Transverse colon (tissue), 4 donors: ENCODE results near the gene TIMP3. TPM values are rescaled to one million over a fixed set of nuclear protein-coding genes. Genes with fewer than 3 reads are reported as not detected.

Source experiments
- DNase-seq: peaks from one replicate; pipeline ENCODE4 v3.0.0-alpha.2; 2019
- H3K27ac ChIP-seq, 4 donors: fragments of 200-600 bp; sonication (generic); 2 replicates each; pipeline ENCODE4 v1.5.1; 2016 to 2018; ENCODE audit warnings: inconsistent platforms in 4 of 4
- H3K27me3 ChIP-seq: fragments of 200-600 bp; sonication (generic); 2 replicates; pipeline ENCODE4 v1.5.1; 2017; ENCODE audit warnings: inconsistent platforms
- H3K36me3 ChIP-seq, 4 donors: fragments of 200-600 bp; sonication (generic); 2 replicates each; pipeline ENCODE4 v1.5.1; 2017 to 2019; ENCODE audit warnings: inconsistent platforms in 4 of 4
- H3K4me1 ChIP-seq, 4 donors: fragments of 200-600 bp; sonication (generic); 2 replicates each; pipeline ENCODE4 v1.5.1; 2017 to 2020; ENCODE audit warnings: inconsistent platforms in 4 of 4
- H3K4me3 ChIP-seq, 4 donors: fragments of 200-600 bp; sonication (generic); 1 replicate in 1 of 4; 2 replicates in 3 of 4; pipeline versions ENCODE4 v1.5.1 to v1.6.1; 2017 to 2019; ENCODE audit warnings: inconsistent platforms in 4 of 4
- H3K9me3 ChIP-seq, 2 donors: fragments of 200-600 bp; sonication (generic); 2 replicates each; pipeline ENCODE4 v1.5.1; 2017 to 2019; ENCODE audit warnings: inconsistent platforms in 2 of 2
- CTCF ChIP-seq, 5 experiments: fragments of 200-600 bp in 3 of 5; fragments of 450-650 bp in 2 of 5; sonication (generic) in 3 of 5; IDR thresholded peaks; 1 replicate in 2 of 5; 2 replicates in 3 of 5; pipeline ENCODE4 v1.5.1; 2016 to 2017; ENCODE audit warnings: antibody characterized with exemption in 5 of 5, inconsistent platforms in 3 of 5, mild to moderate bottlenecking in 2 of 5, moderate library complexity in 1 of 5
- EP300 ChIP-seq: sonication (generic); formaldehyde crosslinking; IDR thresholded peaks from one replicate; pipeline ENCODE4 v1.6.1; 2017; ENCODE audit warnings: antibody characterized with exemption, low read depth
- POLR2A ChIP-seq: fragments of 450-650 bp; IDR thresholded peaks from one replicate; pipeline ENCODE4 v1.6.1; 2016; ENCODE audit warnings: antibody characterized with exemption, mild to moderate bottlenecking, moderate library complexity
- POLR2AphosphoS5 ChIP-seq, 3 donors: sonication (generic); formaldehyde crosslinking; IDR thresholded peaks; one replicate each; pipeline ENCODE4 v1.6.1; 2016; ENCODE audit warnings: antibody characterized with exemption in 3 of 3
- WGBS, 2 donors: methylation state at CpG; one replicate each; pipeline ENCODE4 v1.1.5; 2018; ENCODE audit warnings: low coverage in 1 of 2; 5-methylcytosine and 5-hydroxymethylcytosine counted together
- in situ Hi-C, 4 donors: fragments of 200-750 bp; cut with MboI; loops; one replicate each; pipeline versions ENCODE4 v1.15.0 to v1.15.1; 2017; ENCODE audit warnings: low sequenced_read_pairs in 3 of 4, low pct_ligation_motif_present in 1 of 4, low pct_unique_long_range_greater_than_20kb in 1 of 4
- intact Hi-C: fragments of 100-400 bp; cut with DNase I; formaldehyde crosslinking; loops from one replicate; pipeline ENCODE4 v1.15.1; 2023; ENCODE audit warnings: low total_unique reads
- total RNA-seq, 4 donors: library from RNA; depleted of rRNA; stranded (reverse); fragments of >200 nt; gene quantifications; one replicate each; pipeline ENCODE4 v1.1.0, GENCODE V29; 2016

TIMP3 gene
- total RNA-seq, 4 donors from 2014 or later, result 49.7 to 158 (median 62.4) TPM

GRCh38 chr22:32793589-32793988 lies 7.9 kb upstream of the TIMP3 start:
- intact Hi-C loops (no loop called here), in situ Hi-C loops (loop anchor here (10.0 to 25.0 kb wide), 3 partner anchors 129 to 269 kb away; no protein-coding TSS in a partner anchor)

GRCh38 chr22:32794449-32795213 lies 6.9 kb upstream of the TIMP3 start:
- in situ Hi-C loops, result loop anchor here (5.0 to 25.0 kb wide), 5 partner anchors 130 to 270 kb away; no protein-coding TSS in a partner anchor
- DNase-seq, result no peak

More at GRCh38 chr22:32793589-32793988, 7.9 kb upstream of the TIMP3 start:
- no peak for DNase-seq
- H3K4me1 ChIP-seq, result peaks cover 0 to 5% (median 4%) of the 10 kb centered on the region in 4 donors
- TF ChIP-seq POLR2AphosphoS5 (IDR thresholded peaks at IDR 0.05), result no peak
- TF ChIP-seq POLR2A, result no peak
- no peak for TF ChIP-seq EP300
- no peak for TF ChIP-seq CTCF (IDR thresholded peaks at IDR 0.05)
- no peaks in the 10 kb centered on the region for H3K36me3 ChIP-seq
- no peaks in the 10 kb centered on the region for H3K27me3 ChIP-seq
- H3K9me3 ChIP-seq, result no peaks in the 10 kb centered on the region
- no peak overlapping the region for H3K27ac ChIP-seq
- H3K4me3 ChIP-seq, result no peak overlapping the region

DNA sequence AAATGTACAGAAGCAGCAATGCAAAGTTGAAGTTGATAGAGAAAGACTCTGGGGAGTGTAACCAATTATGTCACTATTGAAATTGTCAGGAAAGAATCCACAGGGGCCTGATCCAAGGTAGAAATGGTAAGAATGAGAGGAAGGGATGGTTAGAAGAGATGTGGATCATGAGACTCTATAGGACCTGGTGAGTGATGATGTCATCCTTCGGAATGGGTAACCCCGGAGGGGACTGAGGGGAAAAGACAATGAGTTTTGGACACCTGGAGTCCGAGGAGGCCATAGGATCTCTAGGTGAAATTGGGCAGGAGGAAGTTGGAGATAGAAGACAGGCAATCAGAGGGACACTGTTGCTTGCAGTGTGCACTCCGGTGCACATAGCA lies 6.3 kb upstream of the TIMP3 start:
- H3K9me3 ChIP-seq, result no peaks in the 10 kb centered on the region
- peaks cover 0 to 6% (median 4%) of the 10 kb centered on the region in 4 donors for H3K4me1 ChIP-seq
- 81 to 93% methylated on average over 3 to 4 of the region's 4 CpGs for WGBS, 2 donors
- no peak overlapping the region for H3K27ac ChIP-seq
- intact Hi-C loops (loop anchor here (5.0 kb wide), 1 partner anchor 197 kb away; no protein-coding TSS in a partner anchor), in situ Hi-C loops (loop anchor here (5.0 to 25.0 kb wide), 5 partner anchors 130 to 270 kb away; no protein-coding TSS in a partner anchor)
- H3K27me3 ChIP-seq, result peaks cover 10% of the 10 kb centered on the region
- H3K4me3 ChIP-seq, result no peak overlapping the region
- H3K36me3 ChIP-seq, result no peaks in the 10 kb centered on the region
- no peak for DNase-seq
- TF ChIP-seq POLR2AphosphoS5 (IDR thresholded peaks at IDR 0.05), result no peak
- no peak for TF ChIP-seq EP300

More at GRCh38 chr22:32794449-32795213, 6.9 kb upstream of the TIMP3 start:
- Histone ChIP-seq H3K27ac (no peak overlapping the region), H3K27me3 (peaks cover 4% of the 10 kb centered on the region), H3K4me3 (no peak overlapping the region), H3K9me3 (no peaks in the 10 kb centered on the region), H3K36me3 (no peaks in the 10 kb centered on the region), H3K4me1 (peaks cover 0 to 5% (median 4%) of the 10 kb centered on the region in 4 donors)
- intact Hi-C loops, result loop anchor here (5.0 kb wide), 1 partner anchor 198 kb away; no protein-coding TSS in a partner anchor
- WGBS, 2 donors, result 68 to 74% methylated on average over 9 to 10 of the region's 10 CpGs
- TF ChIP-seq POLR2AphosphoS5 (IDR thresholded peaks at IDR 0.05) (no peak), POLR2A (no peak), CTCF (IDR thresholded peaks at IDR 0.05) (no peak), EP300 (no peak)

- no peak overlapping the region for H3K4me3 ChIP-seq
- no peaks in the 10 kb centered on the region for H3K9me3 ChIP-seq
- no peak overlapping the region for H3K27ac ChIP-seq
- peaks cover 7 to 20% (median 8%) of the 10 kb centered on the region in 4 donors for H3K4me1 ChIP-seq
- in situ Hi-C loops (loop anchor here (5.0 to 25.0 kb wide), 5 partner anchors 132 to 272 kb away; no protein-coding TSS in a partner anchor), intact Hi-C loops (loop anchor here (2.0 to 5.0 kb wide), 2 partner anchors 136 to 195 kb away; no protein-coding TSS in a partner anchor)
- H3K36me3 ChIP-seq, result no peaks in the 10 kb centered on the region
- WGBS, 2 donors, result 13 to 51% methylated on average over 3 to 17 of the region's 17 CpGs
- TF ChIP-seq CTCF (IDR thresholded peaks at IDR 0.05) (peak; percentile 83 to 90 (median 87)), POLR2A (no peak)
- peak; percentile 70 for DNase-seq
- peaks cover 28% of the 10 kb centered on the region for H3K27me3 ChIP-seq
These were observed 4.5 kb upstream of the TIMP3 start for GRCh38 chr22:32796865-32797573.
